Midbrain (tissue), 1 donor: ENCODE data around the gene SPRED3.
"Not testable (repeated sequence)": the region's sequence is repeated elsewhere in the genome, so short reads cannot be mapped to it uniquely, and the experiment has no call there.

ENCODE experiments used
- DNase-seq: peaks from one replicate; lab custom pipeline; 2025; lab: John Stamatoyannopoulos, UW

SPRED3 gene

DNA sequence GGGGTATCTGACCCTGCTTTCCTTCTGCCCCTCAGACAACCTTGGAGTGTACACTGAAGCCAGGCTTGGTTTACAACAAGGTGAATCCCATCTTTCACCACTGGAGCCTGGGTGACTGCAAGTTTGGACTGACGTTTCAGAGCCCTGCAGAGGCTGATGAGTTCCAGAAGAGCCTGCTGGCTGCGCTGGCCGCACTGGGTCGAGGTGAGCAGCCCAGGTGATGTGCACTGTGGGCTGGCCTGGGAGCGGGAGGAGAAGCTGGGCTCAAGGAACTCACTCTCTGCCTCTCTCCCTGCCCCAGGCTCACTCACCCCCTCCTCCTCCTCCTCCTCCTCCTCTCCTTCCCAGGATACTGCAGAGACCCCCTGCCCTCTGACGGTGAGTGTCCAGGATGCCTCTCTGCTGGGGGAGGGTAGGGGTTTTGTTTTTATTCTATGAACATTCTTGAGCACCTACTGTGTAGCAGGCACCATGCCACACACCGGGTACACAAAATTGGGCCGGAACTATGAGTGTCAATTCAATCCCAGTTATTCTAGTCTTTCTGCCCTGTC lies 3.5 kb downstream of the SPRED3 start:
- no peak for DNase-seq

DNA sequence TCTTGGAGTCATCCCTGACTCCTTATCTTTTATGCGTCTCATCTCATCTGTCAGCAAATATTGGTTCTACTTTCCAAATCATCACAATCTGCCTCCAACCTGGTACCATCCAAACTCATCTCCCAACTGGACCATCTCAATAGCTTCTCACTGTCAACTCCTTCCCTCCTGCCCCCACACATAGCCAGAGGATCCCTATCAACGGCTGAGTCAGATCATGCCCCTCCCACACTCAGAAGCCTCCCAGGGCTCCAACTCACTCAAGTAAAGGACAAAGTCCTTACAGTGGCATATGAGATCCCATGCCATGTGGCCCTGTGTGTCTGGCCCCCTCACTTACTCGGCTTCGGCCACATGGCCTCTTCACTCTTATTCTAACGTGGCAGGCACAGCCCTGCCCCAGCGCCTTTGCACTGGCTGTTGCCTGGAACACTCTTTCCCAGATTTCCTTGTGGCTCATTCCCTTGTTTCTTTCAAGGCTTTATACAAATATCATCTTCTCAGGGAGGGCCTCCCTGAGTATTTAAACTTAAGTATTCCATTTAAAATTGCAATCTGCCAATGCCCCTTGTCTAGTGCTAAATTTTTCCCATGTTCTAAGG lies 4.3 kb downstream of the SPRED3 start:
- no peak for DNase-seq

DNA sequence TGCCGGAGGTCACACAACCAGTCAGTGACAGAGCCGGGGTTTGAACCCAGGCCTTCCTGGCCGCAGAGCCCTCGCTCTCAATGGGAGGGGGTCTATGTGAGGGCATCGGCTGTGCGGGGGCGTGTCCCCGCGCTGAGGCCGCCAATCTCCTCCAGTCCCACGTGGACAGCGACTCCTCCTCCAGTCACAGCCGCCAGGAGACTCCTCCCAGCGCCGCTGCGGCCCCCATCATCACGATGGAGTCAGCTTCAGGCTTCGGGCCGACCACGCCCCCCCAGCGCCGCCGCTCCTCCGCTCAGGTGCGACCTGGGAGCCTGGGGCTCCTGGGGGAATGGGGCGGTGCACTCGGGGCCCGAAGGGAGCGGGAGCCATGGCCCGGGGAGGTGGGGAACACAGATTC lies 6.0 kb downstream of the SPRED3 start:
- DNase-seq: no peak

DNA sequence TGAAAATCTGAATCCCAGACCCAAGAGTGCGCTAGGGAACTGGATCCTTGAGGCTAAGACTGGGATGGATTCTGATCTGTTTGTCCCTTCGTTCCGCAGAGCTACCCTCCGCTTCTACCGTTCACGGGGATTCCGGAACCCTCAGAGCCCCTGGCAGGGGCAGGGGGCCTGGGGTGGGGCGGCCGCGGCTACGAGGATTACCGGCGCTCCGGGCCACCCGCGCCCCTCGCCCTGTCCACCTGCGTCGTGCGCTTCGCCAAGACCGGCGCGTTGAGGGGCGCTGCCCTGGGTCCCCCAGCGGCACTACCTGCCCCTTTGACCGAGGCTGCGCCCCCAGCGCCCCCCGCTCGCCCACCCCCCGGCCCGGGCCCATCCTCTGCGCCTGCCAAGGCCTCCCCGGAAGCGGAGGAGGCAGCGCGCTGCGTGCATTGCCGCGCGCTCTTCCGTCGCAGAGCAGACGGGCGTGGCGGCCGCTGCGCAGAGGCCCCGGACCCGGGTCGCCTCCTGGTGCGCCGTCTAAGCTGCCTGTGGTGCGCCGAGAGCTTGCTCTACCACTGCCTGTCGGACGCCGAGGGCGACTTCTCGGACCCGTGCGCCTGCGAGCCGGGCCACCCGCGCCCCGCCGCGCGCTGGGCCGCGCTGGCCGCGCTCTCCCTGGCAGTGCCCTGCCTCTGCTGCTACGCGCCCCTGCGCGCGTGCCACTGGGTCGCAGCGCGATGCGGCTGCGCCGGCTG lies 7.1 kb downstream of the SPRED3 start:
- no peak for DNase-seq

DNA sequence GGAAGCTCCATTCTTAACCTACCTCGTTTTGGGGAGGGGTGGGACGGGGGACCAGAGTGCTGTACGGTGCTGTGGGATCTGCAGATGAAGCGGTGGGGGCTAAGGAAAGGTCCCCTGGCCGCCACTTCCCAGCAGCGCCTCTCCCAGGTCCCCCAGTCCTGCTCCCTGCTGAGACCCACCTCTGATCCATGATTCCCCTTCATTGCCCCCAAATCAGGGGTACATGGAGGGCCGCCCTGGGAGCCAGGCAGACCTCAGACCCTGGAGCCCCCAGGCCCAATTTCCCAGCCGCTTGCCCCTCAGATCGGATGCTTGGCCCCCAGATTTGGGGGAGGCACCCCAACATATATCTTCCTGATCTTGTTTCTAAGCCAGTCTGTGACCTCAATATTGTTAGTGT lies 10.6 kb downstream of the SPRED3 start:
- no peak for DNase-seq

DNA sequence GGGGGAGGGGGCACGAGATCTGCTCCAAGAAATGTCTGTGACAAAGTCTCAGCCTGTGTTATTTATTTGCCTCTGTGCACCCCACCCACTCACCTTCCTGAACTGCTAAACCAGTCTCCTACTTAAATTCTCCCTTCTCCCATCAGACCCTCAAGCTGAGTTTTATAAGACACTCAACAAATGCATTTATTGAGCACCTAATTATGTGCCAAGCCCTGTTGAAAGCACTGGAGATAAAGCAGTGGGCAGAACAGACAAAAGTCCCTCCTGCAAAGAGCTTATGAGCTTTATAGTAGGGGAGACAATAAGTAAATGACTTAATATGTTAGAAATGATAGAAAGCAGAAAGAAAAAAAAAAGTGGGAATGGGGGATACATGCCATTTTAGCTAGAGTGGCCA lies 11.0 kb downstream of the SPRED3 start:
- DNase-seq: no peak

DNA sequence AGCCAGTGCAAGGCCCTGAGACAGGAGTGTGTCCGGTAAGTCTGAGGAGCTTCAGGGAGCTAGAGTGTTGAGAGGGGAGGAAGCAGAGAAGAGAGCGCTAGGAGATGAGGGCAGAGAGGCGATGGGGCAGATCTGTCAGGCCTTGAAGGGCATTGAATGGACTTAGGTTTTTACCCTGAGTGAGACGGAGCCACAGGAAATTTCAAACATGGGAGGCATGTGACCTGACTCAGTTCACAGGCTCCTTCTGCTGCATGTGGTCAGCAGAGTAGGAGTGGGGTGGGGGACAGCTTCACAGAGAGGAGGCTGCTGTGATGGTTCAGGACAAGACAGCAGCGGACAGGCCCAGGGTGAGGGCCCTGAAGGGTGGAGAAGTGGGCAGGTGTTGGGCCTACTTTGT lies 11.9 kb downstream of the SPRED3 start:
- DNase-seq: no peak

DNA sequence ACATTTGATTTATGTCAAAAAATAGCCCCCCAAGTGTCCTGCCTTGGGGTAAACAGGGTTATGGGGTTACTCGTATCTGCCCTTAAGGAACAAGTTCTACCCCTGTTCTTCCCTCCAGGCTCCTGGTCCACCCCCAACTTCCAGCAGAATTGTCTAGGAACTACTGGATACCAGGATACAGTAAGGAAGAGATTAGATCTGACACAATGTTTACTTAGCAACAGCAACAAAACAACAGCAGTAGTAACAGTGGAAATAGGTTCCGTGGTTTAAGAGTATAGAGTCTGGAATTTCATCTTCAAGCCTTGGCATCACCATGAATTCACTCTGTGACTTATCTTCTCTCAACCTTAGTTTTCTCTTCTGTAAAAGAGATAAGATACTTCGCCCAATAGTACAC lies 12.7 kb downstream of the SPRED3 start:
- no peak for DNase-seq

DNA sequence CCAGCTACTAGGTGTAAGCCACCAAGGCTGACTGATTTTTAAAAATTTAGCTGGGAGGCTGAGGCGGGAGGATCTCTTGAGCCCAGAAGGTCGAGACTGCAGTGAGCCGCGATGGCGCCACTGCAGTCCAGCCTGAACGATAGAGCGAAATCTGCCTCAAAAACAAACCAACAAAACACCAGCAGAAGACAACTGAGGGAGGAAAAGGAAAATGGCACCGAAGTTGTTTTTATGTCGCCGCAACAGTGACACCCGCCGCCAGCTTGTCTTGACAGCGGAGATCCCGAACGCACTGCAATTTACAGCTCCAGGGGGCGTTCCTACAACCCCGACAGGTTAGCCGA lies 14.1 kb downstream of the SPRED3 start:
- no peak for DNase-seq

DNA sequence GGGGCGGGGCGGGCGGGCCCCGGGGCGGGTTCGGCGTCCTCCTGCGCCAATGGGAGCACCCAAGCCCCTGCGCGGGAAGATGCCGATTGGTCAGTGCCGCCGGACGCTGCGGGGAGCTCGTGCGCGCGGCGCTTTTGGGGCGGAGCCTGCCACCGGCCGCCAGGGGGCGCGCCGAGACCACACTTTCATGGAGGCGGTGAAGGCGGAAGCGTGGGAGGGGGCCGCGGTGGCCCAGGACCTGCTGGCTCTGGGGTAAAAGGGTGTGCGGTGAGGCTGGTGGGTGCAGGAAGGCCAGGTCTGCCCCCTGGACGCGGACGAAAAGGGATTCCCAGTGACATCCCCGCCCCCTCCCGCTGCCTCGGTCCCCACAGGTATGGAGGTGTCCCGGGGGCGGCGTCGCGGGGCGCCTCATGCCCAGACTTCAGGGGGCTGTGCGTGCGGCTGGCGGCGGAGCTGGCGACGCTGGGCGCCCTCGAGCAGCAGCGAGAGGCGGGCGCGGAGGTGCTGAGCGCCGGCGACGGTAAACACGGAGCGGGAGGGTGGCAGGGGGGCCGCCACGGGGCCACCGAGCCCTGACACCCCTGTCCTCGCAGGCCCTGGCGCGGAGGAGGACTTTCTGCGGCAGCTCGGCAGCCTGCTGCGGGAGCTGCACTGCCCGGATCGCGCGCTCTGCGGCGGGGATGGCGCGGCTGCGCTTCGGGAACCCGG lies 14.6 kb downstream of the SPRED3 start, which contains the start of gene FAM98C:
Gene FAM98C (plus strand): TSS at position 127 of the 708 bp plus-strand sequence. CDS start 61 bp downstream, at position 188.
- peak; percentile 97 for DNase-seq

DNA sequence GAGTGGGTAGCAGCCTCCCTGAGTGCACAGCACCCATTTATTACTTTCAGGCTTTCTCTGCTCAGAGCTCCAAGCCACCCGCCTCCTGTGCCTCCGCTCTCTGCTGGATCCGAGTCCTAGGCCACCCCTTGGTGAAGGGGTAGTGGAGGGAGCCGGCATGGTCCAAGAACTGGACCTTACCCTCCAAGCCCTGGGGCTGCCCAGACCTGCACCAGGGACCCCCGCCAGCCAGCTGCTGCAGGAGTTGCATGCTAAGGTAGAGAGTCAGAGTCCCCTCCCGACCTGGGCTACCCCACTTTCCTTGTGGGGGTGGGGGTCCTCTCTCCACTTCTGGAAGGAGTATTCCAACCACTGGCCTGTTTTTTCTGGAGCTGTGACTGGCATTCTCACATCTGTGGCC lies 16.4 kb downstream of the SPRED3 start:
- DNase-seq: no peak

DNA sequence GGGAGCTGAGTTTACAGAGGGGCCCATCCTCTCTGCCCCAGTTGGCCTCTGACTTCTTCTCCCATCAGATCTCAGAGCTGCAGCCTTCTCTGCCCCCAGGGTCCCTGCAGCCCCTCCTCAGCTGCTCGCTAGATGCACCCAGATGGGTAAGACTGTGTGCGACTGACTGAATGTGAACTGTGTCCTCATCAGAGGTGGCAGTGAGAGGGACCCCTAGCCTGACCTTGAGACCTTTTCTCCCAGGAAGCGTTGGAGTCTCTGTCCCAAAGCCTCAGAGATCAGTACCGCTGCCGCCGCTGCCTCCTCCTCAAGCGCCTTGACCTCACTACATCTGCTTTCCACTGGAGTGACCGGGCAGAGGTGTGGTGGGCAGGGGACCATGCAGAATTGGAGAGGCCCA lies 16.8 kb downstream of the SPRED3 start:
- no peak for DNase-seq

DNA sequence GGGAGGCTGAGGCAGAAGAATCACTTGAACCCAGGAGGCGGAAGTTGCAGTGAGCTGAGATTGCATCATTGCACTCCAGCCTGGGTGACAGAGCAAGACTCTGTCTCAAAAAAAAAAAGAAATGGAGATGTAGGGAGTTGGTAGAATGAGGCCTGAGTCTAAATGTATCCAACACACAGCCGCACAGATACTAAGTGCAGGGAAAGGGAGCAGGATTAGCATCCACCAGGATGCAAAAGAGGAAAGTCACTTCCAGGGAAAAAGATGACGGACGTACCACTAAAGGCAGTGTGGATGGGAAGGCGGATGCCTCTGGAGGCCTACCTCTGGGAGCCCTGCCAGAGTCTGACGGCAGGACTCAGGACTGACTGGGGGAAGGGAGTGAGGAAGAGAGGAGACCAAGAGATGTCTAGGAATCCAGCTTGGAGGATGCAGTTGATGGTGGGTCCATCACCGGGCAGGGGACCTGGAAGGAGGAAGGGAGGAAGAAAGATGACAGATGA lies 21.2 kb downstream of the SPRED3 start:
- no peak for DNase-seq

DNA sequence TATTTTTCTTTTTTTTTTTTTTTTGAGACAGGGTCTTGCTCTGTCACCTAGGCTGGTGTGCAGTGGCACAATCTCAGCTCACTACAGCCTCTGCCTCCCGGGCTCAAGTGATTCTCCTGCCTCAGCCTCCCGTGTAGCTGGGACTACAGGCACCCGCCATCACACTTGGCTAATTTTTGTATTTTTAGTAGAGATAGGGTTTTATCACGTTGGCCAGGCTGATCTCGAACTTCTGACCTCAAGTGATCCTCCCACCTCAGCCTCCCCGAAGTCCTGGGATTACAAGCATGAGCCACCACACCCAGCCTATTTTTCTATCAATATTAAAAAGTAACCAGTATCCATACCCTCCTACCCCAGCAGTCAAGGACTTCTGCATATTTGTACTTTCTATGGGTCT lies 21.9 kb downstream of the SPRED3 start:
- not testable (repeated sequence) for DNase-seq

DNA sequence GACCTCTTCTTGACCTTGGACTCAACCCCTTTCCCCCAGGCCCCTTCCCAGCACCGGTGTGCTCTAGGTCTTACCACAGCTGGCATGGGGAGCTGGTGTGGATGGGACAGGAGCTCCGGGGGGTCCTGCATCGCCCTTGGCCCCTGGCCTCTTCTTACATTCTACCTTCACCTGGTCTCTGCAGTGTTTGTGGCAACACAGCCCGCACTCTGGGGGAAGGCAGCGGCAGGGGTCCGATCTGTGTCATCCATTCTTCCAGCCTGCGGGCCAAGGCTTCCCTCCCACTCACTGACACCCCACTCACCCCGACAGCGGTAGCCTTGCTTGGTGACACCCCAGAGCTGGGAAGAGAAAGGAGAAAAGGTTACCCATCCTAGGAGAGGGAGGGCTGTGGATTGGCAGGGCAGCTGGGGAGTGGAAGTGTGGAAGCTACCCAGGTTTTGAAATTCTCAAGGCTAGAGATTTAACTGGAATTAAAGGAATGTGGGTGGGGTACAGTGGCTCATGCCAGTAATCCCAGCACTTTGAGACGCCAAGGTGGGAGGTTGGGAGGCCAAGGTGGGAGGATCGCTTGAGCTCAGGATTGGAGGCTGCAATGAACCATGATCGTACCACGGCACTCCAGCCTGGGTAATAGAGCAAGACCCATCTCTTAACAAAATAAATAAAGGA lies 22.7 kb downstream of the SPRED3 start:
- no peak for DNase-seq

DNA sequence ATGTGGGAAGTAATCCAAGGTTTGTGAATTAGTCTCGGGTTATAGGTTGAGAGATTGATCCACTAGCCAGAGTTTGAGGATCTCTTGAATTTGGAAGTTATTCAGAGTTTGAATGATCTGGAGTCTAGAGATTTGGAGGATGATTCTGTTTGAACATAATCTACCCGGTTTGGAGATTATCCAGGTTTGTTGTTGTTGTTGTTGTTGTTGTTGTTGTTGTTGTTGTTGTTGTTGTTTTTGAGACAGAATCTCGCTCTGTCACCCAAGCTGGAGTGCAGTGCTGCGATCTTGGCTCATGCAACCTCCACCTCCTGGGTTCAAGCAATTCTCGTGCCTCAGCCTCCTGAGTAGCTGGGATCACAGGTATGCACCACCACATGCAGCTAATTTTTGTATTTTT lies 23.4 kb downstream of the SPRED3 start:
- not testable (repeated sequence) for DNase-seq

DNA sequence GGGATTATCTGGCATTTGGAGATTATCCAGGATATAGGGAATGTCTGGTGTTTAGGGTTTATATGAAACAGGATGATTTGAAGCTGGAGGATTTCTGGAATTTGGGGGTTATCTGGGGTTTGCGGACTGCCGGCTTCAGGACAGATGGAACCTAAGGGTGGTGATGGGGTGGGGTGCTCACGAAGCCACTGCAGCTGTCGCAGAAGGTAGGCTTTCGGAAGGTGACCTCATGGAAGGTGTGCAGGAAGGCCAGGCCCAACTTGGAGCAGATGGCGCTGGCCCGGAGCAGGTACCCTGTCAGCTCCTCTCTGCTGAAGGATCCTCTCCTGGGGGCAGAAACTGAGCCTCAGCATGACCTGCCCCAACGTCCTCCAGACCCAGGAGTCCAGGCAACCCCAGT lies 24.0 kb downstream of the SPRED3 start:
- DNase-seq: no peak

DNA sequence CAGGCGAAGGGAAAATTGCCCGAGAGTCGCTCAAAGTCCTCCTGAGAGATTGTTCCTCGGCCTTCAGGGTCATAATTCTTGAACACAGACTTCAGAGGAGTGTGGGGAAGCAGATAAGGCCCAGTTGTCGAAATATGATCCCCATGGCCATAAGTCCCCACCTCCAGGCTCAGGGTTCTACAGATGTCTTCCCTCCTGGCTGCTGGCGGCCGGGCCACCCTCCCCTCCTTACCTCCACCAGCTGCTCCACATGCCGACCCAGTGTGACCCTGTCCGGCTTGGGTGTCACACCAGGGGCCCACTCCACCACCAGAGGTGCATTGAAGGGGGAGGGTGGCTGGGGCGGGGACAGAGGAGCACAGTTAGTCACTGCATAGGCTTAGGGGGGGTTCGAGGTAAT lies 24.5 kb downstream of the SPRED3 start:
- no peak for DNase-seq

DNA sequence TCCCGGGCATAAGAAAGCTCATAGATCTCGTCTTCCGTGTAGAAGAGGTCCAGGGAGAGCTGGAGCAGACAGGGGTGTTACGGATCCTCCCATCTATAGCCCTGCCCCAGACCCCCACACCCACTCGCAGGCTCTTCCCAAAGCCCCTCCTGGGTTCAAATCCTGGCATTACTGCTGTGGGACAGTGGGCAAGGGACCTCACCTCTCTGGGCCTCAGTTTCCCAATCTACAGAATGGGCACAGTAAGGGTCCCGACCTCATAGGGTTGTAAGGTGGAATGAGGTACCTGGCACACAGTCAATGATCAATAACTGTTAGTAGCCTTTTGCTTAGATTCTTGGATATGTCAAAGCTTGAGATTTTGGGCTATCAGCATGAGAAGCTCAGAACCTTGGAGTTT lies 24.9 kb downstream of the SPRED3 start:
- DNase-seq: no peak

DNA sequence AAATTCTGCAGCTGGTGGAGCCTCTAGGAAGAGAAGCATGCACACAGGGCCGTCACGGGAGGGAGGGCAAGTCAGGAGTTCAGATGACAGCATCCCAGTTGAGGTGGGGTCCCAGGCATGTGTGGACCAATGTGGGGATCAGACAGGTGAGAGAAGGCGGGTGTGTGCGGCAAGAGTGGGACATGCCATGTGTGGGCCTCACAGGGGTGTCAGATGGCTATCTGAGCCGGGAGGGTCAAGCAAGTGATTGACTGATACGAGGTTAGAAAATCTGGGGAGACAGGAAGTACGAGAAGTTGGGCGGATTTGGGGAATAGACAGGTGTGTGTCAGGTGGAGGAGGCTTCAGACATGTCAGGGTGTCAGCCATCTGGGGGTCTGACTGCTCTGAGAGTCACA lies 28.6 kb downstream of the SPRED3 start:
- DNase-seq: no peak

DNA sequence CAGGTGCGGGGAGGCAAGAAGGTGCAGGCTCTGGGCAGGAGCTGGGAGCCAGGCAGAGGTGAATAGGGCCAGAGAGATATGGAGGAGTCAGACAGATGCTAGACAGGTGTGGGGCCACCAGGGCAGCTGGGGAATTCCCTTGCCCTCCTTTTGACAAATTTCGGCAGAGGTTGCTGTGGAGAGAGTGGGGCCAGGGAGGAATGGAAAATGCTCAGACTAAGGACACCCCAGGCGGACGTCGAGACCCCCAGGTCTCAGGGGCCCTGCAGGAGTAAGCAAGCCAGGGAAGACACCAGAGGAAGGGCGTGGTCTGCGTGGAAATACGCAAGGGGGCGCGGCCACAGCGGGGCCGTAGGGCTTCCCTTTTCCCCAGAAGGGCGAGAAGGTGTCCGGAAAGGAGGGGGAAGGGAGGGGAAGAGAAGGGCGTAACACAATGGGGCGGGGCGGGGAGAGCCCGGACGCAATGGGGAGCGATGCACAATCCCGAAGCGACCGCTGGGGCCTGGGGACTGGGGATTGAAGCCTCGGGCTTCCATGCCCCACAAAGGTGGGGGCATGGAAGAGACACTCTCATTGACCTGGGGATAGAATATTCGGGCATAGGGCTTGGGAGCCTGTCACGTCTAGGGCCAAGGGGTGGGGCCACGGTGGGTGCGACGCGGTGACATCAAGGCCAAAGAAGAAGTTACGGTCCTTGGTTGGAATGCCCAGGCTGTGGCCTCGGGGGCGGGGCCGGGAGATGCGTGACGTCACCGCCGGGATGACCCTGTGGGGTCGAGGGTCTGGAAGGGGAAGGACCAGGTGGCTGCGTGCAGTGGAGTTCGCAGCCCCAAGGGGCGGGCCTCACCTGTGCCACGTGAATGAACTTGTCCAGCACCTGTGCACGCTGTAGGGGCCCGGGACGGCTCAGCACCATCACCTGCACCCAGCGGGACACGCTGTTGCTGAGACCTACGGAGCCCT lies 29.3 kb downstream of the SPRED3 start:
- peak; percentile 4 for DNase-seq
